ENCODE data around the gene HOOK2.

GRCh38 chr19:12783291-12783848 lies 8.0 kb upstream of the HOOK2 start:
- no peak for TF ChIP-seq POLR2A (IDR thresholded peaks at IDR 0.05; ENCODE audit: low read length)
- no peak for TF ChIP-seq GATA1 (IDR thresholded peaks at IDR 0.05; ENCODE audit: low read depth, low read length)
